Suppressor macrophage (primary cell): Measurements from ENCODE around the gene SPZ1.
A peak's percentile ranks its signal among the peaks of the same experiment; 100 is the strongest.
"Not testable (repeated sequence)": the region's sequence is repeated elsewhere in the genome, so short reads cannot be mapped to it uniquely, and the experiment has no call there.

Experiments
- DNase-seq, 4 experiments: peaks; one replicate each; pipeline ENCODE4 v3.0.0-alpha.2; 2020 to 2022

Gene SPZ1

GRCh38 chr5:80339116-80339515 is 19.3 kb downstream of the SPZ1 start:
- no peak for DNase-seq

- DNase-seq: peak; percentile 10 to 53 (median 44)
Observed at GRCh38 chr5:80341016-80341775, 21.4 kb downstream of the SPZ1 start.

GRCh38 chr5:80343067-80343466 is 23.3 kb downstream of the SPZ1 start:
- no peak for DNase-seq

GRCh38 chr5:80346055-80346454 is 26.3 kb downstream of the SPZ1 start:
- peak; percentile 19 to 65 (median 58) for DNase-seq

- peak in 3 of 4 experiments; percentile 5 to 73 (median 71) for DNase-seq
Observed at GRCh38 chr5:80348171-80348570, 28.4 kb downstream of the SPZ1 start.

DNA sequence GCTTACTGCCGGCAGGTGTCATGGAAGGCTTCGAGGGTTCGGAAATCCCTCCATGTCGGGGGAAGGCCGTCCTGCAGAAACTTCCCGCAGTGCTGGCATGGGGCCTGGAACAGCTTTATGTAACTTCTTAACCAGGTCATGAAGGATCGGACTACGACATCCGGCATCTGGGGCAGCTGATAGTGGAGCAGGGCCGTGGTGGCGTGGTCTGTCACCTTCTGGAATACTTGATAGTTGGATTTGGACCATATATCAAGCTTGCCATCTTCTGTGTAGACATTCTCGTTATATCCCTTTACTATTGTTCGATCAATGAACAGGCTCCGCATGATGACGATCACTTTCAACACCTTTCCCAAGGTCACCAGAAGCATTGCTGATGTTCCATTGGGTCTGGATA is 31.2 kb downstream of the SPZ1 start:
- not testable (repeated sequence) for DNase-seq

GRCh38 chr5:80355686-80356085 is 35.9 kb downstream of the SPZ1 start:
- peak; percentile 10 to 67 (median 45) for DNase-seq

DNA sequence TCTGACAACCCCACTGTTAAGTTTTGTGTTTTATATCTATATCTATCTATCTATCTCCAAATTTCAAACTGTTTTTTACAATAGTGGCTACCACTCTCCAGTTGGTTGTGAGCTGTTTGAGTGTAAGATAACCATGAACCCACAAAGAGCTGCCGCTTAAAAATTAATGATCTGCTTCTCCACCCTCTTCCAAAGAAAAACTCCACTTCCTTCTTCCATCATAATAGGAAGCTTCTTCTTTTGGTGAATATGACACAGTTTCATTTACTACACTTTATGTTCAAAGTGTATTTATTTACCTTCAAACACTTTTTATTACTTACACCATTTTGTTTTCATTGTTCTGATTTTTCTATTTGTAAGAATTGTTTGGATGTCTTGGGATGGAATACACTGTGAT is 37.9 kb downstream of the SPZ1 start:
- peak in 3 of 4 experiments; percentile 11 to 51 (median 36) for DNase-seq

DNA sequence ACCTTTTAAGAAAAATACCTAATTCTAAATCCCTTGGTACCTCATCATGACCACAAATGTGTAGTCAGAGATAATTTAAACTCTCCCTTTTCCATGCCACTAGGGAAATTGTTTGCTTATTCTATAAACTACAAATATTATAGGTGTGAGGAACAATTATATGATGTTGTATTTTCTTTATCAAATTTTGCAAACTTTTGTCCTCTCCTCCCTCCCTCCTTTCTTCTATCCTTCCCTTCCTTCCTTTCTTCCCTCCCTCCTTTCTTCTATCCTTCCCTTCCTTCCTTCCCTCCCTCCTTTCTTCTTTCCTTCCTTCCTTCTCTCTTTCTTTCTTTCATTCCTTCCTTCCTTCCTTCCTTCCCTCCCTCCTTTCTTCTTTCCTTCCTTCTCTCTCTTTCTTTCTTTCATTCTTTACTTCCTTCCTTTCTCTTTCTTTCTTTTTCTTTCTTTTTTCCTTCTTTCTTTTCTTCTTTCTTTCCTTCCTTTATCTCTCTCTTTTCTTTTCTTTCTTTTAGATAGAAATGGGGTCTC is 41.2 kb downstream of the SPZ1 start:
- DNase-seq: no peak

DNA sequence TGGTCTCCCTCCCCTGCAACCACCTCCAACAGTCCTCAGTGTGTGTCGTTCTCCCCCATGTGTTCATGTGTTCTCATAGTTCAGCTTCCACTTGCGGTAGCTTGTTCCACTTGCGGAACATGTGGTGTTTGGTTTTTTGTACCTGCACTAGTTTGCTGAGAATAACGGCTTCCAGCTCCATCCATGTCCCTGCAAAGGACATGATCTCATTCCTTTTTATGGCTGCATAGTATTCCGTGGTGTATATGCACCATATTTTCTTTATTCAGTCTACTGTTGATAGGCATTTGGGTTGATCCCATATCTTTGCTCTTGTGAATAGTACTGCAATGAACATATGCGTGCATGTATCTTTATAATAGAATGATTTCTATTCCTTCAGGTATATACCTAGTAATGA is 45.1 kb downstream of the SPZ1 start:
- no peak for DNase-seq

GRCh38 chr5:80368661-80369480 is 49.1 kb downstream of the SPZ1 start:
- no peak for DNase-seq

GRCh38 chr5:80369521-80369920 is 49.7 kb downstream of the SPZ1 start:
- no peak for DNase-seq

- peak; percentile 8 to 46 (median 38) for DNase-seq
Observed at GRCh38 chr5:80370390-80370789, 50.6 kb downstream of the SPZ1 start.
